LoVo (cell line): ENCODE results near the gene MTA1.

Experiments used
- DNase-seq: peaks from one replicate; pipeline ENCODE4 v3.0.0-alpha.2; 2016; ENCODE audit warnings: low spot score

Gene MTA1

DNA sequence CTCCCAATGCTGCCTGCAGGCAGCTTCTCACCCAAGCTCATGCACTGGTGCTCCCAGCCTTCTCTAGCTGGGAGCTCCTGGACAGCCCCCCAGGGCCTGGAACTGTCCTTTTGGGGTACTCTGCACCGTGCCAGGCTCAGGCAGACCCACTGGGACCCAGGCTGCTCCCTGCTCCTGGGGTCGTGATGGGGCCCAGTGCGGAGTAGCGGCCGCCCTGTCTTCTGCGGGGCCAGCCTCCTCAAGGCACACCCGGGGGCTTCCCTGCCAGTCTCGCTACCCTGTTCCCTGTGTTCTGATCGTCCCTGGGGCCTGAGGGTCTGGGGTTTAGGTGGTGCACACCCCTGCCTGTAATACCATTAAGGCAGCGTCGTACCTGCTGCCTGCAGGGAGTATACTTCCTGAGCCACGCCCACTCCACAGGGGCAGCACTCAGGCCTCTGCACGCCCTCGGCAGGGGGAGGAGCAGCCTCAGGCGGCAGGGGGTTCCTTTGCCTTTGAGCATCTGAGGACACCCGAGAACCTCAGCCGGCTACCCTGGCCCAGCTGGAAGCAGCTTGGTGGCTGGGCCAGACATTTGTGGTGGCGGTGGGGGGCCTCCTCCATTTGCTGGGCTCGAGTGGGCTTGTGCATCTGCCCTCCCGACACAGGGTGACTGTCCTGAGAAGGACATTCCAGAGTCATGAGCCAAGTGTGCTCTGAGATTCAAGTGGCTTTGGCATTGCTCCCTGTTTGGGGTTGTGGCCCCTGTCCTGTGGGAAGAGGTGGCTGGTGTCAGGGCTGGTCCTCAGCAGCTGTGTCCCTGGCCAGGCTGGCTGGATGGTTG, 45.8 kb downstream of the MTA1 start:
- DNase-seq, result no peak

DNA sequence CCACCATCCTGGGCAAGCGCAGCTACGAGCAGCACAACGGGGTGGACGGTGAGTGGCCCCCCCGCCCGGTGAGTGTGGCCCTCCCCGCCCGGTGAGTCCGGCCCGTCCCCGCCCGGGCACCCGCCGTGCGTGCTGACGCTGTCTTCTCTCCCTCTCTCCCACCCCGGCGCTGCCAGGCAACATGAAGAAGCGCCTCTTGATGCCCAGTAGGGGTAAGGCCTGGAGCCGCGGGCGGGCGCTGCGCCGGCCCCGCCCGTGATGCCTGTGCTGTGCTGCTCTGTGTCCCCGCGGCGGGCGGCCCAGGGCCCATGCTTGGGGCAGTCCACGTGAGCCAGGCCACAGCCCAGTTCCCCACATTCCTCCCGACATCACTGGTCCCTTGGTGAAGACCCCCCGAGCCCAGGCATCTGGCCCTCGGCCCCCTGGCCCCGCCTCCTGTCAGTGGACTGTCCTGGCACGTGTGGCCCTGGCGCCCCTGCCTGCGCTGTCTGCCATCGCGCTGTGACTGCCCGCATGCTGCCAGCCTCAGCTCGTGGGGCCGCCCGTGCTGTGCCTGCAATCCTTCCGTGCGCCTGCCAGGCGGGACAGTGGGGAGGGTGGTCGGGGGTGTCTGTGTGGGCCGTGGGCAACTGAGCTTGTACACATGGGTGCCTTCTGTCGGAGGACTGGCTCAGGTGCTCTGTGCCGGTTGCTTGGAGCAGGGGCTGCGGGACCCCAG, 47.1 kb downstream of the MTA1 start:
- no peak for DNase-seq

GRCh38 chr14:105467249-105467941, 47.8 kb downstream of the MTA1 start:
- DNase-seq, result no peak

- no peak for DNase-seq
Observed at GRCh38 chr14:105467942-105468471, 48.4 kb downstream of the MTA1 start.

- DNase-seq, result no peak
Observed at GRCh38 chr14:105468621-105469241, 49.1 kb downstream of the MTA1 start.

GRCh38 chr14:105469456-105470349, 50.1 kb downstream of the MTA1 start:
- no peak for DNase-seq

- DNase-seq, result no peak
Observed at GRCh38 chr14:105470350-105471296, 51.0 kb downstream of the MTA1 start.

DNA sequence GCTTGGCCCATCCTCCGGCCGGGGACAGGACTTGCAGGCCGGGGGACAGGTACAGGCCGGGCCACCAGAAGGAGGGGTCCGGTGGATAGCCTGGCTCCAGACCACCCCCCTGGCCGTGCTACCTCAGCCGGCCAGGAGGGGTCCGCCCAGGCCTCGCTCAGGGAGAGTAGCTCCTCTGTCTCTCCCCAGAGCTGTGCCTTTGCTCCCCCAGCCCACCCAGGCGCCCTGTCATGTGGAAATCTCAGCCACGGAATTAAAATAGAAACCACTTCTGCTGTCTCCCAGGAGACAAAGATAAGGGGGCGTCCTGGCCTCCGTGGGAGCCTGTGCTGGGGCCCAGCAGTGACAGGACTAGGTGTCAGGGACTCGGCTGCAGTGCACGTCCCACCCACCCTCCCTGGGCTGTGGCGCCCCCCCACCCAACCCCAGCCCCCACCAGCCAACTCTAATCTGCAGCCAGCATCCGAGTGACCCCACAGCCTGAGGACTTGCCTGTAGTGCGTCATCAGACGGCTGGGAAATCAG, 51.7 kb downstream of the MTA1 start:
- no peak for DNase-seq

GRCh38 chr14:105471823-105472485, 52.3 kb downstream of the MTA1 start:
- DNase-seq, result no peak

DNA sequence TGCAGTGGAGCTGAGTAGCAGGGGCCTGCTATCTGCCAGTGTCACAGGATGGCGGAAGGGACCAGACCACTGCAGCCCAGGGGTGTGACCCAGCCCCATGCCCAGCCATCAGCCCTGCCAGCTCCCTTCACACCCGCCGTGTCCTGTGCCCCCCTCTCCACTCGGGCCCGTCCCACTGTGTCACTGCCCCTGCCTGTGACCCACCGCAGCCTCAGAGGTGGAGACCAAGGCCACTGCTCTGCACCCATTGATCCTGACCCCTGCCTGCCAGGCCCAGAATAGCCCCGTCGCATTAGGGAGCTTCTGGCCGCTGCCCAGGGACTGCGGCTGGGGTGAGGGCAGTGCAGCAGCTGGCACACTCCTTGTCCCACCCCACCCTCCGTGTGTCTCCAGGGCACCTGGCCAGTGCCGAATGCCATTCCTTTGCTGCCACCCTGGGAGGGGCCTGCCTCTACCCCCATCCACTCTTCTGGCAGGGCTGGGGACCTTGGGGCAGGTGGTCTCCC, 52.9 kb downstream of the MTA1 start:
- no peak for DNase-seq

GRCh38 chr14:105473033-105473676, 53.5 kb downstream of the MTA1 start:
- DNase-seq, result no peak

DNA sequence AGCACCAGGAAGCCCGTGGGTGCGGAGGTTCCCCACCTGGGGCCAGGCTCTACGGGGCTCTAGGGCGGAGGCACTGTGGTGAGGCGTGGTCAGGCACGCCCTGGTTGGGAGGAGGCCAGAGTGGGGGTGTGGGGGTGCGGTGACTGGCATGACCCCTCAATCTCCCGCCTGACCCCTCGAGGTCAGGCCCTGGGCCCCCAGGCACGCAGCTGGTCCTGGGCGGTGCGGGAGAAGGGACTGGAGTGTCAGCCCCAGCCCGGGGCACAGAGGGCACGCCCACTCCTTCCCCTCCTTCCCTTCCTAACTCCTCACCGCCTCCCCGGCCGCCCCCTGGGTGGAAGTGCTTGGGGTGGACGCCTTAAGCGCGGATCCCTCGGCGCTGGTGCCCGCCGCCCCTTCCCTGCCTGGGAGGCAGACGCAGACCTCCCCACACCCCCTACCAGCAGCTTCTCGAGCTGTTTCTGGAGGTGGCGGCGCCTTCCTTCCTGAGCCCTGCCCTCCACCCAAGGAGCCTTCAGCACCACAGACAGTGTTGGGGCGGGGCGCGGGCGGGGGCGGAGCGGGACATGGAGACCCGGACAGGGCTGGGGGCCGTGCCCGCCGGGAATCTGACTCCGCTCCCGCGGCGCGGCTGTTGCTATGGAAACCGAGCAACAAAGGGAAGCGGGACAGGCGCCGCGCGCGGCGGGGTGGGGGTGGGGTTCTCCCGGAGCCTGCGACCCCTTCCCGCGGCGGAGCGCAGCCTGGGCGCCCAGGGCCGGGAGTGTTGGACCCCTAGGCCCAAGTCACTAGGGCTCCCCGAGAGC, 54.3 kb downstream of the MTA1 start:
- DNase-seq, result peak; percentile 55

GRCh38 chr14:105474483-105475268, 55.0 kb downstream of the MTA1 start, which contains the start of gene CRIP2:
Gene CRIP2, plus strand, starts transcription at chr14:105474821. Its CDS starts 42 bp downstream, at chr14:105474863.
- peak; percentile 27 for DNase-seq

- DNase-seq, result no peak
Observed at GRCh38 chr14:105475269-105476096, 55.9 kb downstream of the MTA1 start.

DNA sequence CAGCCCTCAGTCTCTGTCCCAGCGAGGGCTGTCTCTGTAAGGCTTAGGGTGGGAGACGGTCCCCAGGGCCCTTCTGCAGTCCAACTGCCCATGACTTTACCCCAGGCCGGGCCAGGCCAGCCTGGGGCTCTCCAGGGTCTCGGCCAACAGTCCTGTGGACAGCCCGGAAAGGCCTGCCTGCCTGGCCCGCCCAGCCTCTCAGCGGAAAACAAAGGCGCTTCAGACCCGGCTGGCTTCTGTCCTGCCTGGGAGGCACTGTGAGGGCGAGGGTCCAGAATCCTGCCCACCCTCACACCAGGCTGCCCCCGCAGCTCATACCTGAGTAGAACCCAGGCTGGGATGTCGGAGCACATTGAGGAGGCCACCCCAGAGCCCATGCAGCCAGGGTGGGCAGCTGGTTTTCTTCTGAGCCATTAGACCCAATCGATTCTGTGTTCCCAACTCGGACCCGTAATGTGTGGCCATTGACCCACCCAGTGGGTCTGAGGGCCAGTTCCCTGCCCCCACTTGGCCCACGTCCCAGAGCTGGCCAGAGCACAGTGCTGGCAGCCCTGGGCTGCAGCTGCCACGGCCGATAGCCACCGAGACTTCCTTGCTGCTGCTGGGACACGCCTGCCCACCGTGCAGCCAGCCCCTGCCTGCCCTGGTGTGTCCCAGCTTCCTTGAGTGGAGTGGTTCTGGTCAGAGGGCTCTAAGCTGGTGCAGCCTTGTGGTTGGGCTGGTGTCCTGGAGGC, 56.6 kb downstream of the MTA1 start:
- DNase-seq, result no peak
